Aorta (tissue), 5 donors: Measurements from ENCODE around the gene NKX6-2. TPM values are rescaled to one million over a fixed set of nuclear protein-coding genes. Genes with fewer than 3 reads are reported as not detected.

Experiments
- ATAC-seq: fragments of 200-7000 bp; cut with Tn5 transposase; one replicate; pipeline ENCODE4 v1.9.1; 2022; ENCODE audit warnings: moderate library complexity; ENCODE audit not compliant: low FRiP score
- DNase-seq, 2 donors: peaks; one replicate each; pipeline ENCODE4 v3.0.0-alpha.2; 2020
- H3K27ac ChIP-seq, 2 donors: one replicate each; pipeline ENCODE4 v1.5.1; 2013; ENCODE audit warnings: low read length in 2 of 2, mild to moderate bottlenecking in 2 of 2, moderate library complexity in 2 of 2, control low read depth in 1 of 2, inconsistent platforms in 1 of 2, low read depth in 1 of 2
- H3K27me3 ChIP-seq, 2 donors: one replicate each; pipeline ENCODE4 v1.6.1; 2013; ENCODE audit warnings: control low read depth in 1 of 2, low read length in 1 of 2, mild to moderate bottlenecking in 1 of 2, moderate library complexity in 1 of 2; ENCODE audit not compliant: insufficient read depth in 2 of 2, control insufficient read depth in 1 of 2
- H3K36me3 ChIP-seq, 2 donors: one replicate each; pipeline ENCODE4 v1.6.1; 2013; ENCODE audit warnings: control low read depth in 1 of 2, low read length in 1 of 2, mild to moderate bottlenecking in 1 of 2; ENCODE audit not compliant: insufficient read depth in 2 of 2, control insufficient read depth in 1 of 2
- H3K4me1 ChIP-seq, 2 donors: one replicate each; pipeline ENCODE4 v1.6.1; 2013; ENCODE audit warnings: low read length in 2 of 2, control low read depth in 1 of 2, mild to moderate bottlenecking in 1 of 2, moderate library complexity in 1 of 2; ENCODE audit not compliant: insufficient read depth in 2 of 2, control insufficient read depth in 1 of 2
- H3K4me3 ChIP-seq, 2 donors: one replicate each; pipeline ENCODE4 v1.5.1; 2013; ENCODE audit warnings: low read length in 2 of 2, control low read depth in 1 of 2, mild to moderate bottlenecking in 1 of 2
- H3K9me3 ChIP-seq: one replicate; pipeline ENCODE4 v1.6.1; 2013; ENCODE audit warnings: mild to moderate bottlenecking, low read length; ENCODE audit not compliant: control insufficient read depth
- WGBS, 2 donors: extraction: QIAGEN DNeasy Blood & Tissue Kit; methylation state at CpG; one replicate each; pipeline ENCODE4 v1.1.7; 2013; 5-methylcytosine and 5-hydroxymethylcytosine counted together
- intact Hi-C, 2 donors: fragments of 100-400 bp; cut with DNase I; formaldehyde crosslinking; loops; one replicate each; pipeline versions ENCODE4 v1.14.2 to v1.15.0; 2022
- polyA plus RNA-seq, 2 donors: library from polyadenylated mRNA; stranded (reverse); fragments of 200-250 nt; gene quantifications; one replicate each; pipeline ENCODE4 v1.2.3, GENCODE V29; 2013
- total RNA-seq, 2 donors: library from RNA; stranded (reverse); fragmentation: NEBNext Ultra II Directional; extraction: Animal tissue kit (Norgen Biotek cat#: 25700); gene quantifications; one replicate each; pipeline ENCODE4 v1.2.1, GENCODE V29; 2021
- donor health status: healthy with polysubstance abuse.
- donor health status: Bipolar disorder and iron deficiency.
- donor health status: DM: no; HTN: no; CAD: no.
- donor health status: DM: no; HTN: no; CAD: no.
- donor health status: DM: yes; HTN: yes; CAD: no.

The NKX6-2 gene
- total and polyA plus RNA-seq, 4 donors = not detected

DNA sequence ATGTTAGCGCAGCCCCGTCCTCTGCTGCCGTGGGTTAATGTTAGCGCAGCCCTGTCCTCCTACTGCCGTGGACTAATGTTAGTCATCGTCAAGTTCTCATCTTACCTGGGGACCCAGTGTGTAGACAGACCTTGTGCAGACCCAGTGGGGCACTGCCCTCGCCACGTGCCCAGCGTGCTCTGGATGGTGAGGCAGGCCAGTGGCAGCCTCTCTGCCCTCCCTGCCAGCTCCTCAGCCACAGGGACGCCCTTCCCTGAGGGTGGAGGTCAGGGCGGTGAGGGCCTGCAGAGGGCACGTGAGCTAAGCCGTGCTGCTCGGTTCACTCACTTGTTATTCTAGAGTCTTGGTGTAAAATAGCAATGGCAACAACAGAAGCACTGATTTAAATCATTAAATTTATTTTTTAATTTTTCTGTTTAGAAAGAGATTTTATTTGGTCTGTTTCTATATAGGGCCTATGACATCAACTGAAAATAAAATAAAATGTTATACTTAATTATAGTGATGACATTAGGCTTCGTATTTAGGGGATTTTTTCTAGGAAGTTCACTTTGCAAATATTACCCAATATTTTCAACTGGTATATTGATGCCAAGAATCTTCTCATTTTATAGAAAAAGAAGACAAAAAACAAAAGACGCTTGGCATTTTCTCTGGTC is 48.4 kb downstream of the NKX6-2 start:
- DNase-seq (no peak), ATAC-seq (no peak)
- Histone ChIP-seq H3K27me3 (no peaks in the 10 kb centered on the region), H3K36me3 (no peaks in the 10 kb centered on the region), H3K27ac (no peak overlapping the region), H3K4me1 (no peaks in the 10 kb centered on the region), H3K9me3 (no peaks in the 10 kb centered on the region), H3K4me3 (no peak overlapping the region)
- 69 to 74% methylated on average over 16 of the region's 16 CpGs for WGBS, 2 donors
- intact Hi-C loops = no loop called here

GRCh38 chr10:132735923-132736391 is 50.0 kb downstream of the NKX6-2 start:
- DNase-seq = no peak
- no peak overlapping the region for H3K4me3 ChIP-seq
- no peaks in the 10 kb centered on the region for H3K36me3 ChIP-seq
- H3K9me3 ChIP-seq = no peaks in the 10 kb centered on the region
- no peak overlapping the region for H3K27ac ChIP-seq
- intact Hi-C loops = no loop called here
- H3K27me3 ChIP-seq = no peaks in the 10 kb centered on the region
- 91 to 93% methylated on average over 24 of the region's 24 CpGs for WGBS, 2 donors
- ATAC-seq = no peak
- no peaks in the 10 kb centered on the region for H3K4me1 ChIP-seq

- ATAC-seq (no peak), DNase-seq (no peak)
- intact Hi-C loops = no loop called here
- Histone ChIP-seq H3K36me3 (no peaks in the 10 kb centered on the region), H3K4me1 (no peaks in the 10 kb centered on the region), H3K27ac (no peak overlapping the region), H3K27me3 (no peaks in the 10 kb centered on the region), H3K9me3 (no peaks in the 10 kb centered on the region), H3K4me3 (no peak overlapping the region)
- 90 to 93% methylated on average over 19 of the region's 19 CpGs for WGBS, 2 donors
Observed at GRCh38 chr10:132735341-132735775, 50.6 kb downstream of the NKX6-2 start.

- intact Hi-C loops = no loop called here
- no peak overlapping the region for H3K27ac ChIP-seq
- no peaks in the 10 kb centered on the region for H3K9me3 ChIP-seq
- H3K4me3 ChIP-seq = no peak overlapping the region
- WGBS, 2 donors = 88 to 90% methylated on average over 19 of the region's 19 CpGs
- H3K36me3 ChIP-seq = no peaks in the 10 kb centered on the region
- no peak for ATAC-seq
- H3K27me3 ChIP-seq = no peaks in the 10 kb centered on the region
- no peaks in the 10 kb centered on the region for H3K4me1 ChIP-seq
- DNase-seq = no peak
Observed at GRCh38 chr10:132733926-132734325, 52.0 kb downstream of the NKX6-2 start.

Other genes starting within 250 kb of the NKX6-2 start
- gene INPP5A, start 248.4 kb downstream of the NKX6-2 start, total RNA-seq = 100 to 1,000 TPM in 1 of 2 donors, 10 to 100 TPM in 1; 66.4 to 112 TPM
- 10 to 100 TPM; 37.7 to 43.4 TPM for gene INPP5A, start 248.4 kb downstream of the NKX6-2 start, polyA plus RNA-seq
- under 1 TPM in 1 of 2 donors, not detected in 1; 0.42 TPM for gene CFAP46, start 156.4 kb upstream of the NKX6-2 start, total RNA-seq
- not detected for gene CFAP46, start 156.4 kb upstream of the NKX6-2 start, polyA plus RNA-seq